AG04450 (cell line): ENCODE results near the gene TXNRD2. TPM values are rescaled to one million over a fixed set of nuclear protein-coding genes. Genes with fewer than 3 reads are reported as not detected.

Experiments
- CTCF ChIA-PET: fragments of 300-600, 350-600 bp; formaldehyde crosslinking; extraction: SDS; loops from one replicate; lab custom pipeline; 2022; ENCODE audit warnings: antibody characterized with exemption, inconsistent platforms; lab: Charles Lee
- POLR2A ChIA-PET: fragments of 350-600 bp; formaldehyde crosslinking; extraction: SDS; loops from one replicate; lab custom pipeline; 2021; ENCODE audit warnings: antibody characterized with exemption, inconsistent platforms; lab: Yijun Ruan, JAX
- DNase-seq: peaks from one replicate; pipeline ENCODE4 v3.0.0-alpha.2; 2011; ENCODE audit warnings: low read depth, low spot score
- H3K27ac ChIP-seq: one replicate; pipeline ENCODE4 v1.5.1; 2012; ENCODE audit warnings: low read depth, low read length, control low read depth
- H3K27me3 ChIP-seq: one replicate; pipeline ENCODE4 v1.6.0; 2012; ENCODE audit warnings: low read length; ENCODE audit not compliant: control insufficient read depth, insufficient read depth
- H3K4me3 ChIP-seq: 2 replicates; pipeline ENCODE4 v1.5.1; 2011; ENCODE audit warnings: mild to moderate bottlenecking, low read depth, low read length, control low read depth
- H3K9me3 ChIP-seq: 2 replicates; pipeline ENCODE4 v1.5.1; 2012; ENCODE audit warnings: low read length; ENCODE audit not compliant: control insufficient read depth, insufficient read depth
- polyA plus RNA-seq: library from polyadenylated mRNA; depleted of rRNA; stranded (reverse); fragments of >200 nt; gene quantifications from 2 replicates; pipeline ENCODE4 v1.2.3, GENCODE V29; 2011
- TF ChIP-seq, protein P1 (sequence below): IDR thresholded peaks from 2 replicates; pipeline ENCODE4 v1.5.1; 2011; ENCODE audit warnings: low read depth, low read length, control low read depth, inconsistent platforms

The TXNRD2 gene
- polyA plus RNA-seq, 1 experiment = 13.3 TPM

DNA sequence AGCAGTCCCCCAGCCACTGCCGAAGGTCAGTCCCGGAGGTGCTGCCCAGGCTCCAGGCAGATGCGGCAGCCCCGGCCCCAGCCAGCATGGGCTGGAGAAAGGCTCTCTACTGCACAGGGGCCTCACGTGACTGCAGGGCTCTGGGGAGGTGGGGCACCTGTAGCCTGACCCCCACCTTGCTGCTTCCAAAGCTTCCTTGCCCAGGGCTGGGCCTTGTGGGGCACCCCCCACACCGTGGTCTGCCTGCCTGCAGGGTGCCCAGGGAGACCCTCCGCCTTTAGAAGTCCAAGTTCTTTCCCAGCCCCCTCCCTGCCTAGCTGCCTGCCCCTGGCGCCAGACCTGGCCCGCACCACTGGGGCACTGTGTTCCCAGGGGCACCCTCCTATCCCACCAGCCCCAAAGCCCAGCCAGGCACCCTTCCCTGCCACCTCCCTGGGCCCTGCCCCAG, 28.4 kb upstream of the TXNRD2 start:
- CTCF ChIA-PET = interaction anchor here (0.7 to 4.4 kb wide), 10 partner anchors 12 to 240 kb away, joined by 3 to 68 read pairs (median 6); partner anchors contain the start of gene TANGO2
- Histone ChIP-seq H3K27me3 (no peaks in the 10 kb centered on the region), H3K9me3 (no peaks in the 10 kb centered on the region; the same call in 1 of the 2 replicates), H3K4me3 (no peak overlapping the region), H3K27ac (no peak overlapping the region)
- no peak for DNase-seq
- TF ChIP-seq, protein P1, sequence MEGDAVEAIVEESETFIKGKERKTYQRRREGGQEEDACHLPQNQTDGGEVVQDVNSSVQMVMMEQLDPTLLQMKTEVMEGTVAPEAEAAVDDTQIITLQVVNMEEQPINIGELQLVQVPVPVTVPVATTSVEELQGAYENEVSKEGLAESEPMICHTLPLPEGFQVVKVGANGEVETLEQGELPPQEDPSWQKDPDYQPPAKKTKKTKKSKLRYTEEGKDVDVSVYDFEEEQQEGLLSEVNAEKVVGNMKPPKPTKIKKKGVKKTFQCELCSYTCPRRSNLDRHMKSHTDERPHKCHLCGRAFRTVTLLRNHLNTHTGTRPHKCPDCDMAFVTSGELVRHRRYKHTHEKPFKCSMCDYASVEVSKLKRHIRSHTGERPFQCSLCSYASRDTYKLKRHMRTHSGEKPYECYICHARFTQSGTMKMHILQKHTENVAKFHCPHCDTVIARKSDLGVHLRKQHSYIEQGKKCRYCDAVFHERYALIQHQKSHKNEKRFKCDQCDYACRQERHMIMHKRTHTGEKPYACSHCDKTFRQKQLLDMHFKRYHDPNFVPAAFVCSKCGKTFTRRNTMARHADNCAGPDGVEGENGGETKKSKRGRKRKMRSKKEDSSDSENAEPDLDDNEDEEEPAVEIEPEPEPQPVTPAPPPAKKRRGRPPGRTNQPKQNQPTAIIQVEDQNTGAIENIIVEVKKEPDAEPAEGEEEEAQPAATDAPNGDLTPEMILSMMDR = no peak
- POLR2A ChIA-PET = interaction anchor here (0.7 to 1.8 kb wide), 2 partner anchors 13 to 43 kb away, joined by 4 to 10 read pairs; no protein-coding TSS in a partner anchor

DNA sequence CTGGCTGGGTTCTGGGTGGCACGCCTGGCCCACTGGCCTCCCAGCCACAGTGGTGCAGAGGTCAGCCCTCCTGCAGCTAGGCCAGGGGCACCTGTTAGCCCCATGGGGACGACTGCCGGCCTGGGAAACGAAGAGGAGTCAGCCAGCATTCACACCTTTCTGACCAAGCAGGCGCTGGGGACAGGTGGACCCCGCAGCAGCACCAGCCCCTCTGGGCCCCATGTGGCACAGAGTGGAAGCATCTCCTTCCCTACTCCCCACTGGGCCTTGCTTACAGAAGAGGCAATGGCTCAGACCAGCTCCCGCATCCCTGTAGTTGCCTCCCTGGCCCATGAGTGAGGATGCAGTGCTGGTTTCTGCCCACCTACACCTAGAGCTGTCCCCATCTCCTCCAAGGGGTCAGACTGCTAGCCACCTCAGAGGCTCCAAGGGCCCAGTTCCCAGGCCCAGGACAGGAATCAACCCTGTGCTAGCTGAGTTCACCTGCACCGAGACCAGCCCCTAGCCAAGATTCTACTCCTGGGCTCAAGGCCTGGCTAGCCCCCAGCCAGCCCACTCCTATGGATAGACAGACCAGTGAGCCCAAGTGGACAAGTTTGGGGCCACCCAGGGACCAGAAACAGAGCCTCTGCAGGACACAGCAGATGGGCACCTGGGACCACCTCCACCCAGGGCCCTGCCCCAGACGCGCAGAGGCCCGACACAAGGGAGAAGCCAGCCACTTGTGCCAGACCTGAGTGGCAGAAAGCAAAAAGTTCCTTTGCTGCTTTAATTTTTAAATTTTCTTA, 27.7 kb upstream of the TXNRD2 start:
- POLR2A ChIA-PET = interaction anchor here (1.6 kb wide), 1 partner anchor 43 kb away, joined by 5 read pairs; no protein-coding TSS in a partner anchor
- CTCF ChIA-PET = interaction anchor here (0.5 to 4.4 kb wide), 10 partner anchors 11 to 239 kb away, joined by 3 to 68 read pairs (median 6); partner anchors contain the start of gene TANGO2
- no peaks in the 10 kb centered on the region; the same call in 1 of the 2 replicates for H3K9me3 ChIP-seq
- no peaks in the 10 kb centered on the region for H3K27me3 ChIP-seq
- TF ChIP-seq, protein P1 = no peak
- no peak overlapping the region for H3K27ac ChIP-seq
- H3K4me3 ChIP-seq = no peak overlapping the region
- no peak for DNase-seq

DNA sequence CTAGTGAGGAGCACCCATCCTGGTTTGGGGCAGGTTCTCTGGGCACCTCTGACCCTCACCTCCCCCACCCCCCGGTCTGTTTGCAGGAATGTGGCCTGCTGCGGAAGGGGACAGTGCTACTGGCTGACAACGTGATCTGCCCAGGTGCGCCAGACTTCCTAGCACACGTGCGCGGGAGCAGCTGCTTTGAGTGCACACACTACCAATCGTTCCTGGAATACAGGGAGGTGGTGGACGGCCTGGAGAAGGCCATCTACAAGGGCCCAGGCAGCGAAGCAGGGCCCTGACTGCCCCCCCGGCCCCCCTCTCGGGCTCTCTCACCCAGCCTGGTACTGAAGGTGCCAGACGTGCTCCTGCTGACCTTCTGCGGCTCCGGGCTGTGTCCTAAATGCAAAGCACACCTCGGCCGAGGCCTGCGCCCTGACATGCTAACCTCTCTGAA, 26.9 kb upstream of the TXNRD2 start:
- CTCF ChIA-PET = interaction anchor here (0.7 to 4.4 kb wide), 3 partner anchors 44 to 238 kb away, joined by 3 to 68 read pairs (median 5); no protein-coding TSS in a partner anchor

DNA sequence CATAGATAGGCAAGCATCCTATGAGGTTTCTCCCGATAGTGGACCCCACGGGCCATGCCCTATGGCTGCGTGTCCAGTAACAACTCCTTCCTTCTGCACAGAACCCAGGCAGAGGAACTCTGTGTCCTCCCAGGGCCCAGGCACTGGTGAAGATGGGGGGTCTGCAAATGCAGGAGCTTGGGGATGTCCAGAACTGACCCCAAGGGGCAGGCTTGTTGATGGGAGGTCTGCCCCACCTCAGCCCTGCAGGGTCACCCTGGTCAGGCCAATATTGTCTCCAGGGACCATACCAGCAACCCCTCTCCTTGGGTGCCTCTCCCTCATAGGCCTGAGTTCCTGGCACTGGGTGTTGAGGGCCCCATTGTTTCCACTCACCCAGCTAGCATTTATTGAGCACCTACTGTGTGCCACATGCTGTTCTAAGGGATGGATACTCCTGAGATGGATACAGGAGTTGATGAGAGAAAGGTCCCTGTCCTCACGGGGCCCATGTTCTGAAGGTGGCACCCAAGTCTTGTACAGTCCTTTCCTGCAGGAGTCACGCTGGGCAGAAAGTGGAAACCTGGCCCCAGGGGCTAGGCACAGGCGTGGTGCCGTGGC, 26.3 kb upstream of the TXNRD2 start:
- no peaks in the 10 kb centered on the region; the same call in 1 of the 2 replicates for H3K9me3 ChIP-seq
- ChIA-PET CTCF (no interaction called here), POLR2A (interaction anchor here (1.6 kb wide), 1 partner anchor 45 kb away, joined by 5 read pairs; no protein-coding TSS in a partner anchor)
- peak overlapping the region; percentile 31 for H3K27ac ChIP-seq
- TF ChIP-seq, protein P1 = no peak
- DNase-seq = no peak
- no peak overlapping the region for H3K4me3 ChIP-seq
- no peaks in the 10 kb centered on the region for H3K27me3 ChIP-seq

More for the DNA sequence above, 26.9 kb upstream of the TXNRD2 start:
- Histone ChIP-seq H3K27me3 (no peaks in the 10 kb centered on the region), H3K9me3 (no peaks in the 10 kb centered on the region; the same call in 1 of the 2 replicates), H3K27ac (no peak overlapping the region), H3K4me3 (no peak overlapping the region)
- TF ChIP-seq, protein P1 = no peak
- POLR2A ChIA-PET = interaction anchor here (0.6 to 1.6 kb wide), 2 partner anchors 44 to 109 kb away, joined by 4 to 5 read pairs; no protein-coding TSS in a partner anchor
- no peak for DNase-seq
